HG02642 (cell line): Measurements from ENCODE around the gene GNB2.
"Not testable (repeated sequence)": the region's sequence is repeated elsewhere in the genome, so short reads cannot be mapped to it uniquely, and the experiment has no call there.

Experiments
- ATAC-seq: cut with Tn5 transposase; IDR thresholded peaks from one replicate; pipeline ENCODE4 v1.9.1; 2021; ENCODE audit warnings: mild to moderate bottlenecking; ENCODE audit not compliant: unreplicated experiment, poor library complexity

The GNB2 gene

DNA sequence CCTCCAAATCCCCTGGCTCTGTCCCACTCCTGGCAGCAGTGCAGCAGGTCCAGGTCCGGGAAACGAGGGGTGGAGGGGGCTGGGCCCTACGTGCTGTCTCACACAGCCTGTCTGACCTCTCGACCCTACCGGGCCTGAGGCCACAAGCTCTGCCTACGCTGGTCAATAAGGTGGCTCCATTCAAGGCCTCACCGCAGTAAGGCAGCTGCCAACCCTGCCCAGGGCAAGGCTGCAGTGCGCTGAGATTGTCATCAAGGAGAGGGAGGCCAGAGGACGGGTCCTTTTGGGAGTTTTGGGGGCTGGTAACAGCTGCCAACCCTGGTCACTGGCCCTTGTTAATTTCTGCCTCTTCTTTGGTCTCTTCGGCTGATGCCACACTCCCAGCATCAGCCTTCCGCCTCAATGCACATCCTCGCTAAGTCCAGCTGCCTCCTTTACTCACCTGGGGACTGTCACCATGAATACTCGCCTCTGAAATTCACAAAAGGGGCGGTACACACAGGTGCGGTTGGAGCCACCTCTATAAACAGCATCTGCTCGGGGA, 50.3 kb downstream of the GNB2 start:
- no peak for ATAC-seq

DNA sequence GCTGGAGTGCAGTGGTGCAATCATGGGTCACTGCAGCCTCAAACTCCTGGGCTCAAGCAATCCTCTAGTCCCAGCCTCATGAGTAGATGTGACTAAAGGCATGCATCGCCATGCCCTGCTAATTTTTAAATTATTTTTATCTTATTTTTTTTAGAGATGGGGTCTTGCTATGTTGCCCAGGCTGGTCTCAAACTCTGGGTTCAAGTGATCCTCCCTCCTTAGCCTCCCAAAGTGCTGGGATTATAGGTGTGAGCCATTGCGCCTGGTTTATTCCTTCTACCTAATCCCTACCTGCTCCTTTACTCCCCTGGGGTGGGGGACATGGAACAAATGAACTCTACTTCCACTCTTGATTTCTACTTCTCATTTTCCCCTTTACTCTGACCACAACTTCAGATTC, 50.8 kb downstream of the GNB2 start:
- not testable (repeated sequence) for ATAC-seq

DNA sequence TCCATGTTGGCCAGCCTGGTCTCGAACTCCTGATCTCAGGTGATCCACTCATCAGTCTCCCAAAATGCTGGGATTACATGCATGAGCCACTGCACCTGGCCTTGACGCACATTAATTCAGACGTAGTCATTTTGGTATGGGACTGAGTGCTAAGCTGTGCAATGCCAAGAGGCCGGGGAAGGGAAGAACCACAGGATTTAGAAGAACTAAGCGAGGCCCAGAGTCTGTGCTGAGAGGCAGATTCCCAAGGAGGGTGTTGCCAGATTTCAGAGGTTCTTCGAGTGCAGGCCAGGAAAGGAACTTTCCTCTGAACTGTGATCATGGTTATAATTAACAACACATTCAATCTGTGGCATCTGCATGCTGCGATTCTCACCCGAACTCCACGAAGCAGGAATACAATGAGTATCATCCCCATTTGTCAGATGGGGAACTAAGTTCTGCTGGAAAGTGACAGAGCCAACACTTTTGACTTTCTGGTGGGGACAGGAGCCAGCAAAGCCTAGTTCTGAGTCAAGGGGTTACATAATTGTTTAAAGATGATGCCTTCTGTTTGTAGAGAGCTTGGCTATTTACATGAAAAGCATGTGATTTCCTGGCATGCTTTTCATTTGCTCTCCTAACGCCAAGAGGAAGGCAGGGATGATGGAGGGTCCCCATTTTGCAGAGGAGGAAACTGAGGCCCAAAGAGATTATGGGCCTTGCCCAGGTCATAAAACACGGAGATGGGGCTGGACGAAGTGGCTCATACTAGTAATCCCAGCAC, 53.6 kb downstream of the GNB2 start:
- no peak for ATAC-seq

- ATAC-seq, result no peak
These were observed 54.7 kb downstream of the GNB2 start for GRCh38 chr7:100728196-100728595.
